ENCODE measurements around the gene ID3.

ID3 gene

GRCh38 chr1:23509896-23510295 is 49.4 kb downstream of the ID3 start:
- DNase-seq (ENCODE audit: low read depth), result no peak
- TF ChIP-seq POLR2A (IDR thresholded peaks at IDR 0.05; ENCODE audit: extremely low read depth, insufficient read length) (no peak), CTCF (IDR thresholded peaks at IDR 0.05; ENCODE audit: low read depth, low read length) (no peak), MYC (IDR thresholded peaks at IDR 0.05; ENCODE audit: low read depth, low read length) (no peak), MAX (IDR thresholded peaks at IDR 0.05; ENCODE audit: low read depth, low read length) (no peak)
- H3K4me3 ChIP-seq (ENCODE audit: low read depth, low read length), result no peak overlapping the region

Measured in NB4 (cell line).